ENCODE measurements around the gene KIAA1755. TPM values are rescaled to one million over a fixed set of nuclear protein-coding genes. Genes with fewer than 3 reads are reported as not detected.

KIAA1755 gene
- total RNA-seq, 2 donors from 2014 or later, result 3.1 to 4.2 TPM

- no peak for TF ChIP-seq CTCF (IDR thresholded peaks at IDR 0.05)
- H3K4me3 ChIP-seq, result no peak overlapping the region
- H3K27ac ChIP-seq, result no peak overlapping the region
- H3K36me3 ChIP-seq, result no peaks in the 10 kb centered on the region
- no peaks in the 10 kb centered on the region for H3K9me3 ChIP-seq
- H3K4me1 ChIP-seq, result no peaks in the 10 kb centered on the region
- no peaks in the 10 kb centered on the region for H3K27me3 ChIP-seq
- DNase-seq (ENCODE audit: low spot score), result no peak
These were observed 79.8 kb downstream of the KIAA1755 start for GRCh38 chr20:38180781-38181180.

GRCh38 chr20:38179846-38180245, 80.7 kb downstream of the KIAA1755 start:
- no peak for TF ChIP-seq CTCF (IDR thresholded peaks at IDR 0.05)
- Histone ChIP-seq H3K4me3 (no peak overlapping the region), H3K27ac (no peak overlapping the region), H3K4me1 (no peaks in the 10 kb centered on the region), H3K27me3 (no peaks in the 10 kb centered on the region), H3K36me3 (no peaks in the 10 kb centered on the region), H3K9me3 (no peaks in the 10 kb centered on the region)
- no peak for DNase-seq (ENCODE audit: low spot score)

- Histone ChIP-seq H3K4me3 (no peak overlapping the region), H3K36me3 (no peaks in the 10 kb centered on the region), H3K27ac (no peak overlapping the region), H3K9me3 (no peaks in the 10 kb centered on the region), H3K4me1 (peaks cover 0 to 5% of the 10 kb centered on the region in 2 donors), H3K27me3 (no peaks in the 10 kb centered on the region)
- no peak for TF ChIP-seq CTCF (IDR thresholded peaks at IDR 0.05)
- no peak for DNase-seq (ENCODE audit: low spot score)
These were observed 82.0 kb downstream of the KIAA1755 start for GRCh38 chr20:38178581-38178980.

- Histone ChIP-seq H3K36me3 (no peaks in the 10 kb centered on the region), H3K4me1 (peaks cover 0 to 10% of the 10 kb centered on the region in 2 donors), H3K4me3 (no peak overlapping the region), H3K27ac (no peak overlapping the region), H3K9me3 (no peaks in the 10 kb centered on the region), H3K27me3 (no peaks in the 10 kb centered on the region)
- no peak for DNase-seq (ENCODE audit: low spot score)
- no peak for TF ChIP-seq CTCF (IDR thresholded peaks at IDR 0.05)
These were observed 82.5 kb downstream of the KIAA1755 start for GRCh38 chr20:38178065-38178491.

- TF ChIP-seq CTCF (IDR thresholded peaks at IDR 0.05), result no peak
- Histone ChIP-seq H3K36me3 (no peaks in the 10 kb centered on the region), H3K27ac (no peak overlapping the region), H3K4me1 (peaks cover 0 to 16% of the 10 kb centered on the region in 2 donors), H3K4me3 (no peak overlapping the region), H3K27me3 (no peaks in the 10 kb centered on the region), H3K9me3 (no peaks in the 10 kb centered on the region)
- DNase-seq (ENCODE audit: low spot score), result no peak
These were observed 83.3 kb downstream of the KIAA1755 start for GRCh38 chr20:38177201-38177600.

Data from right atrium auricular region (tissue), 2 donors.